GM23338 (cell line): ENCODE results near the gene STXBP2. TPM values are rescaled to one million over a fixed set of nuclear protein-coding genes. Genes with fewer than 3 reads are reported as not detected.
A peak's percentile ranks its signal among the peaks of the same experiment; 100 is the strongest.

Experiments
- ATAC-seq: fragments of 200-7000 bp; cut with Tn5 transposase; 3 replicates; pipeline ENCODE4 v1.9.1; 2020
- DNase-seq: peaks from one replicate; pipeline ENCODE4 v3.0.0-alpha.2; 2015; ENCODE audit warnings: low spot score
- H2AFZ ChIP-seq: fragments of 200-600 bp; sonication (generic); 2 replicates; pipeline ENCODE4 v1.8.0; 2016; ENCODE audit warnings: antibody characterized with exemption, mild to moderate bottlenecking, moderate library complexity
- H3F3A ChIP-seq: fragments of 200-600 bp; sonication (generic); replicated peaks from 2 replicates; pipeline ENCODE4 v1.8.0; 2017; ENCODE audit warnings: antibody characterized with exemption, mixed run types, low read depth
- H3K27ac ChIP-seq: fragments of 200-600 bp; sonication (generic); 2 replicates; pipeline ENCODE4 v1.6.1; 2016; ENCODE audit warnings: low read depth
- H3K27me3 ChIP-seq: fragments of 200-600 bp; sonication (generic); 2 replicates; pipeline ENCODE4 v1.8.0; 2016; ENCODE audit warnings: mild to moderate bottlenecking, mixed run types, moderate library complexity; ENCODE audit not compliant: insufficient read depth
- H3K36me3 ChIP-seq: fragments of 200-600 bp; sonication (generic); 2 replicates; pipeline ENCODE4 v1.8.0; 2016; ENCODE audit warnings: mild to moderate bottlenecking; ENCODE audit not compliant: insufficient read depth
- H3K4me1 ChIP-seq: fragments of 200-600 bp; sonication (generic); 2 replicates; pipeline ENCODE4 v1.8.0; 2016; ENCODE audit warnings: mild to moderate bottlenecking, moderate library complexity; ENCODE audit not compliant: insufficient read depth
- H3K4me2 ChIP-seq: fragments of 200-600 bp; sonication (generic); 2 replicates; pipeline ENCODE4 v1.7.1; 2017; ENCODE audit warnings: mixed run types
- H3K4me3 ChIP-seq: fragments of 200-600 bp; sonication (generic); 2 replicates; pipeline ENCODE4 v1.6.1; 2016; ENCODE audit warnings: mixed run types
- H3K79me2 ChIP-seq: fragments of 200-600 bp; sonication (generic); replicated peaks from 2 replicates; pipeline ENCODE4 v1.8.0; 2017; ENCODE audit warnings: mild to moderate bottlenecking; ENCODE audit not compliant: insufficient read depth
- H3K9me2 ChIP-seq: fragments of 200-600 bp; sonication (generic); 2 replicates; pipeline ENCODE4 v1.8.0; 2017; ENCODE audit not compliant: insufficient read depth
- H4K20me1 ChIP-seq: fragments of 200-600 bp; sonication (generic); replicated peaks from 2 replicates; pipeline ENCODE4 v1.8.0; 2017; ENCODE audit warnings: mild to moderate bottlenecking; ENCODE audit not compliant: insufficient read depth
- H3K27ac Mint-ChIP-seq: 2 replicates; pipeline ENCODE4 v1.8.0; 2020; ENCODE audit warnings: inconsistent platforms, mild to moderate bottlenecking, moderate library complexity, mixed read lengths
- H3K27me3 Mint-ChIP-seq: 3 replicates; pipeline ENCODE4 v1.8.0; 2022; ENCODE audit warnings: low read depth, mild to moderate bottlenecking, moderate library complexity, mixed read lengths, inconsistent platforms; ENCODE audit not compliant: insufficient read depth, poor library complexity
- H3K36me3 Mint-ChIP-seq: 3 replicates; pipeline ENCODE4 v1.8.0; 2021; ENCODE audit warnings: low read depth, mild to moderate bottlenecking, inconsistent platforms, moderate library complexity, mixed read lengths
- H3K4me1 Mint-ChIP-seq: 3 replicates; pipeline ENCODE4 v1.8.0; 2020; ENCODE audit warnings: mild to moderate bottlenecking, inconsistent platforms, mixed read lengths
- H3K4me3 Mint-ChIP-seq: 3 replicates; pipeline ENCODE4 v1.8.0; 2021; ENCODE audit warnings: moderate library complexity, mild to moderate bottlenecking, inconsistent platforms, mixed read lengths
- H3K9me3 Mint-ChIP-seq: 3 replicates; pipeline ENCODE4 v1.8.0; 2020; ENCODE audit warnings: moderate library complexity, mild to moderate bottlenecking, inconsistent platforms, mixed read lengths
- EZH2 ChIP-seq: fragments of 200-600 bp; sonication (generic); IDR thresholded peaks from one replicate; pipeline ENCODE4 v1.8.0; 2017; ENCODE audit warnings: antibody characterized with exemption, mild to moderate bottlenecking, low read depth; ENCODE audit not compliant: unreplicated experiment
- EZH2phosphoT487 ChIP-seq: fragments of 200-600 bp; sonication (generic); IDR thresholded peaks from one replicate; pipeline ENCODE4 v1.8.1; 2018; ENCODE audit warnings: antibody characterized with exemption; ENCODE audit not compliant: unreplicated experiment
- JUNB ChIP-seq: IDR thresholded peaks from one replicate; pipeline ENCODE4 v1.6.1; 2016; ENCODE audit warnings: antibody characterized with exemption; ENCODE audit not compliant: unreplicated experiment
- POLR2AphosphoS5 ChIP-seq: IDR thresholded peaks from 2 replicates; pipeline ENCODE4 v1.6.1; 2016; ENCODE audit warnings: antibody characterized with exemption, low read depth
- REST ChIP-seq: IDR thresholded peaks from one replicate; pipeline ENCODE4 v1.6.1; 2018; ENCODE audit warnings: antibody characterized with exemption; ENCODE audit not compliant: unreplicated experiment
- ZNF114 ChIP-seq: fragments of 250-450 bp; sonication (Bioruptor Pico); IDR thresholded peaks from 2 replicates; pipeline ENCODE4 v1.5.0; 2020; ENCODE audit warnings: mild to moderate bottlenecking, moderate library complexity
- ZNF331 ChIP-seq: fragments of 250-450 bp; sonication (Bioruptor Pico); IDR thresholded peaks from 2 replicates; pipeline ENCODE4 v1.5.0; 2020; ENCODE audit warnings: low read depth, mild to moderate bottlenecking, moderate library complexity
- polyA plus RNA-seq: library from polyadenylated mRNA; unstranded; fragments of >200 nt; fragmentation: Nextera tagmentation; extraction: Ambion mirVana; gene quantifications from 2 replicates; pipeline ENCODE4 v1.2.1, GENCODE V29; 2016
- total RNA-seq: library from RNA; depleted of rRNA; stranded (reverse); fragments of >200 nt; shearing (Covaris generic); gene quantifications from 2 replicates; pipeline ENCODE4 v1.2.3, GENCODE V29; 2014
- TF ChIP-seq, protein P1 (sequence below), 2 experiments: fragments of 200-600 bp in 1 of 2; sonication (generic) in 1 of 2; conservative IDR thresholded peaks; 2 replicates each; pipeline versions ENCODE4 v1.5.1 to v1.6.1; 2016 to 2017; ENCODE audit warnings: antibody characterized with exemption in 2 of 2, low read depth in 2 of 2, mild to moderate bottlenecking in 2 of 2, moderate library complexity in 1 of 2

STXBP2 gene
- total and polyA plus RNA-seq, 2 experiments from 2014 or later = 42.6 to 55.8 TPM

- H3K4me1 Mint-ChIP-seq = peaks cover 4% of the 10 kb centered on the region; the same call in 1 of the 3 replicates
- Histone ChIP-seq H3K4me3 (no peak overlapping the region), H2AFZ (no peak overlapping the region), H3K36me3 (no peaks in the 10 kb centered on the region; the same call in 1 of the 2 replicates), H3K4me2 (no peak overlapping the region), H3K9me2 (no peaks in the 10 kb centered on the region), H3K27ac (no peak overlapping the region), H3K79me2 (0 out of 2 replicates have a peak, but pooled peaks cover 3% of the 10 kb centered on the region), H3K27me3 (peaks cover 10% of the 10 kb centered on the region; the same call in 1 of the 2 replicates), H3K4me1 (no peaks in the 10 kb centered on the region), H4K20me1 (peaks cover 8% of the 10 kb centered on the region), H3F3A (0 out of 2 replicates have a peak, but pooled peaks cover 3% of the 10 kb centered on the region)
- DNase-seq (no peak), ATAC-seq (no peak)
- peaks cover under 1% of the 10 kb centered on the region; the same call in 1 of the 3 replicates for H3K9me3 Mint-ChIP-seq
- TF ChIP-seq JUNB (no peak), ZNF114 (CRISPR knock-in tag) (no peak)
- TF ChIP-seq, protein P1, sequence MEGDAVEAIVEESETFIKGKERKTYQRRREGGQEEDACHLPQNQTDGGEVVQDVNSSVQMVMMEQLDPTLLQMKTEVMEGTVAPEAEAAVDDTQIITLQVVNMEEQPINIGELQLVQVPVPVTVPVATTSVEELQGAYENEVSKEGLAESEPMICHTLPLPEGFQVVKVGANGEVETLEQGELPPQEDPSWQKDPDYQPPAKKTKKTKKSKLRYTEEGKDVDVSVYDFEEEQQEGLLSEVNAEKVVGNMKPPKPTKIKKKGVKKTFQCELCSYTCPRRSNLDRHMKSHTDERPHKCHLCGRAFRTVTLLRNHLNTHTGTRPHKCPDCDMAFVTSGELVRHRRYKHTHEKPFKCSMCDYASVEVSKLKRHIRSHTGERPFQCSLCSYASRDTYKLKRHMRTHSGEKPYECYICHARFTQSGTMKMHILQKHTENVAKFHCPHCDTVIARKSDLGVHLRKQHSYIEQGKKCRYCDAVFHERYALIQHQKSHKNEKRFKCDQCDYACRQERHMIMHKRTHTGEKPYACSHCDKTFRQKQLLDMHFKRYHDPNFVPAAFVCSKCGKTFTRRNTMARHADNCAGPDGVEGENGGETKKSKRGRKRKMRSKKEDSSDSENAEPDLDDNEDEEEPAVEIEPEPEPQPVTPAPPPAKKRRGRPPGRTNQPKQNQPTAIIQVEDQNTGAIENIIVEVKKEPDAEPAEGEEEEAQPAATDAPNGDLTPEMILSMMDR (conservative IDR thresholded peaks at IDR 0.05; ENCODE audit: low read depth in 2 of 2) = peak in 1 of 2 experiments; percentile 35; a peak in 2 of 4 replicates
- peaks cover 20% of the 10 kb centered on the region for H3K36me3 Mint-ChIP-seq
- peaks cover 28% of the 10 kb centered on the region for H3K27me3 Mint-ChIP-seq
- no peak overlapping the region for H3K27ac Mint-ChIP-seq
- no peak overlapping the region for H3K4me3 Mint-ChIP-seq
Observed at GRCh38 chr19:7678971-7679751, 42.3 kb downstream of the STXBP2 start.

- H3K4me3 Mint-ChIP-seq = peak overlapping the region; percentile 56
- Histone ChIP-seq H3K4me1 (no peaks in the 10 kb centered on the region), H2AFZ (peak overlapping the region; percentile 89), H3K27ac (no peak overlapping the region), H3K4me3 (peak overlapping the region; percentile 92; the same call in 1 of the 2 replicates), H3K27me3 (peaks cover 10% of the 10 kb centered on the region; the same call in 1 of the 2 replicates), H3K4me2 (no peak overlapping the region; the same call in 1 of the 2 replicates), H4K20me1 (peaks cover 8% of the 10 kb centered on the region), H3K79me2 (0 out of 2 replicates have a peak, but pooled peaks cover 3% of the 10 kb centered on the region), H3F3A (0 out of 2 replicates have a peak, but pooled peaks cover 3% of the 10 kb centered on the region), H3K36me3 (no peaks in the 10 kb centered on the region; the same call in 1 of the 2 replicates), H3K9me2 (no peaks in the 10 kb centered on the region)
- peaks cover 4% of the 10 kb centered on the region; the same call in 1 of the 3 replicates for H3K4me1 Mint-ChIP-seq
- H3K9me3 Mint-ChIP-seq = no peaks in the 10 kb centered on the region
- TF ChIP-seq EZH2phosphoT487 (no peak), EZH2 (no peak), POLR2AphosphoS5 (no peak), REST (no peak), ZNF331 (CRISPR knock-in tag) (no peak)
- TF ChIP-seq, protein P1 (conservative IDR thresholded peaks at IDR 0.05; ENCODE audit: low read depth in 2 of 2) = no peak
- no peak overlapping the region for H3K27ac Mint-ChIP-seq
- H3K27me3 Mint-ChIP-seq = peaks cover 28% of the 10 kb centered on the region
- DNase-seq = peak; percentile 44
- peaks cover 20% of the 10 kb centered on the region for H3K36me3 Mint-ChIP-seq
- ATAC-seq = peak; percentile 26
Observed at GRCh38 chr19:7679771-7680605, 43.1 kb downstream of the STXBP2 start.
